Measurements from ENCODE around the gene KRTAP23-1. TPM values are rescaled to one million over a fixed set of nuclear protein-coding genes. Genes with fewer than 3 reads are reported as not detected.

Gene KRTAP23-1, protein sequence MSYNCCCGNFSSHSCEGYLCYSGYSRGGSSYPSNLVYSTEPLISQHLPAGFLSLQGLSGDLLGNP
- not detected in 2 replicates for total RNA-seq (2022)
- not detected for Bru-seq, nascent RNA
- not detected for BruChase-seq, experiment 1, labeled RNA remaining after a 6-hour chase
- BruChase-seq, experiment 2, labeled RNA remaining after a 2-hour chase = not detected
- long read RNA-seq = 0 reads

DNA sequence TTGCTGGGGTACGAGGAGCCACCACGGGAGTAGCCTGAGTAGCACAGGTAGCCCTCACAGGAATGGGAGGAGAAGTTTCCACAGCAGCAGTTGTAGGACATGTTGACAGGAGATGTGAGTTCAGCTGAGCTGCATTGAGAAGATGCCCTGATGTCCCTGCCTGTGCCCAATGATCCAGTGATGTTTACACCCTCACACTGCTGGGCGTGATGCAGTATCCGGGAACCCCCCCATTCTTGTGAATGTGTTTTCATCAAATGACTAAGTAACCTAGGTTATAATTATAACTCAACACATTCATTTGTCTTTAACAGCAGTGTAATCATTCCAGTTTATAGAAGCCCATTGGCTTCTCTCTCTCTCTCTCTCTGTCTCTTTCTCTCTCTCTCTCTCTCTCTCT, at the start of gene KRTAP23-1:
Gene KRTAP23-1, minus strand, starts transcription at position 101 of the 400 bp plus-strand sequence. Its CDS starts 0 bp downstream, at position 101.
- BruUV-seq (replicated peaks) = no TSS peak
- no peaks in the 10 kb centered on the region for H3K27me3 Mint-ChIP-seq (ENCODE audit: unreplicated experiment)
- TF ChIP-seq, protein P1, sequence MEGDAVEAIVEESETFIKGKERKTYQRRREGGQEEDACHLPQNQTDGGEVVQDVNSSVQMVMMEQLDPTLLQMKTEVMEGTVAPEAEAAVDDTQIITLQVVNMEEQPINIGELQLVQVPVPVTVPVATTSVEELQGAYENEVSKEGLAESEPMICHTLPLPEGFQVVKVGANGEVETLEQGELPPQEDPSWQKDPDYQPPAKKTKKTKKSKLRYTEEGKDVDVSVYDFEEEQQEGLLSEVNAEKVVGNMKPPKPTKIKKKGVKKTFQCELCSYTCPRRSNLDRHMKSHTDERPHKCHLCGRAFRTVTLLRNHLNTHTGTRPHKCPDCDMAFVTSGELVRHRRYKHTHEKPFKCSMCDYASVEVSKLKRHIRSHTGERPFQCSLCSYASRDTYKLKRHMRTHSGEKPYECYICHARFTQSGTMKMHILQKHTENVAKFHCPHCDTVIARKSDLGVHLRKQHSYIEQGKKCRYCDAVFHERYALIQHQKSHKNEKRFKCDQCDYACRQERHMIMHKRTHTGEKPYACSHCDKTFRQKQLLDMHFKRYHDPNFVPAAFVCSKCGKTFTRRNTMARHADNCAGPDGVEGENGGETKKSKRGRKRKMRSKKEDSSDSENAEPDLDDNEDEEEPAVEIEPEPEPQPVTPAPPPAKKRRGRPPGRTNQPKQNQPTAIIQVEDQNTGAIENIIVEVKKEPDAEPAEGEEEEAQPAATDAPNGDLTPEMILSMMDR (IDR thresholded peaks at IDR 0.05; ENCODE audit: unreplicated experiment) = no peak
- intact Hi-C loops (cut with micrococcal nuclease; ENCODE audit: unreplicated experiment) = no loop called here
- H3K9me3 Mint-ChIP-seq (ENCODE audit: low read depth, unreplicated experiment) = no peaks in the 10 kb centered on the region
- H3K4me1 Mint-ChIP-seq (ENCODE audit: low read depth, unreplicated experiment) = no peaks in the 10 kb centered on the region
- CTCF ChIA-PET = interaction anchor here (0.6 kb wide), 1 partner anchor 165 kb away, joined by 3 read pairs; no protein-coding TSS in a partner anchor
- no peak within 1 kb of the TSS for H3K4me3 Mint-ChIP-seq (ENCODE audit: low read depth, unreplicated experiment)
- no peaks in the 10 kb centered on the region for H3K36me3 Mint-ChIP-seq (ENCODE audit: insufficient read depth, unreplicated experiment)
- no peak for DNase-seq
- no peak within 1 kb of the TSS for H3K27ac Mint-ChIP-seq (ENCODE audit: unreplicated experiment)

DNA sequence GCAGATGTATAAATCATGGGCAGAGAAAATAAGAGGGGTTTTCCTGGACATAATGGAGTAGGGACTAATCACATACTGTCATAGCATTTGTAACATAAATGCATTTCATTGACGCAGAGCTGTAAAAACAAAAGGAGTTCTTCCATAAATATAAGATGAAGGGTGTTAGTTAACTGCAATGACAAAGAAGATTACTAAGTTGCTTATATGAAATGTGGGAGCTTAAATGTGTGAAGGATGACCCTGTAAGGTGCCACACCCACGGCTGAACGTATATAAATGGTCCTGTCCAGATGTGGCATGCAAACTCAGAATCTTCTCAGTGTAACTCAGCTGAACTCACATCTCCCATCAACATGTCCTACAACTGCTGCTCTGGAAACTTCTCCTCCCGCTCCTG, 47.3 kb upstream of the KRTAP23-1 start, which contains the start of gene KRTAP13-1:
Gene KRTAP13-1, plus strand, starts transcription at position 301 of the 400 bp plus-strand sequence. Its CDS starts 56 bp downstream, at position 357.
- Mint-ChIP-seq H3K4me3 (ENCODE audit: low read depth, unreplicated experiment) (no peak within 1 kb of the TSS), H3K9me3 (ENCODE audit: low read depth, unreplicated experiment) (peaks cover 2% of the 10 kb centered on the region), H3K27ac (ENCODE audit: unreplicated experiment) (no peak within 1 kb of the TSS), H3K36me3 (ENCODE audit: insufficient read depth, unreplicated experiment) (no peaks in the 10 kb centered on the region), H3K27me3 (ENCODE audit: unreplicated experiment) (no peaks in the 10 kb centered on the region), H3K4me1 (ENCODE audit: low read depth, unreplicated experiment) (no peaks in the 10 kb centered on the region)
- TF ChIP-seq, protein P1 (IDR thresholded peaks at IDR 0.05; ENCODE audit: unreplicated experiment) = no peak
- intact Hi-C loops (cut with micrococcal nuclease; ENCODE audit: unreplicated experiment) = no loop called here
- CTCF ChIA-PET = no interaction called here
- DNase-seq = no peak
- BruUV-seq (replicated peaks) = no TSS peak

DNA sequence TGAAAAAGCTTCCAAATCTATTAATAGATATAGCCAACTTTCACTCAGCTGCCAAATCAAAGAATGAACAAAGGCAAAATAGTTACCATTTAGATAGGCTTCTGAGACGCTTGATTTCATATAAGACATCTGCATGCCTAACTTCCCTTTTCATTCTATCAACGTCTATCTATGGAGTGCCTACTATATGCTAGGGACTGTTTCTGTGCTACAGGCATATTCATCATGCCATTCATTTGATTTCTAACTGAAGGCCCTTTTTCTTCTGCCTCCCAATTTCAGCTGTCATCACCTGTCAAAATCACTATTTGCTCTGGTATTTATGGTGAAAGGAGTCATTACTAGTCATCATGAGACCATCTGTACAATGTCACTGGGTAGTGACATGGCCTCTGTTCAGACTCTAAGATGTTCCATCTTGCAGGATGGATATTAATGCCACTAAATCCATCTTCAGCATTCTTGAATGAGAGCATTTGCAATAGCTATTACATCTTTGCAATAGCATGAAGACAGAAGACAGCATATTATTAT, 43.2 kb upstream of the KRTAP23-1 start:
- TF ChIP-seq, protein P1 (IDR thresholded peaks at IDR 0.05; ENCODE audit: unreplicated experiment) = no peak
- no peaks in the 10 kb centered on the region for H3K27me3 Mint-ChIP-seq (ENCODE audit: unreplicated experiment)
- no peak overlapping the region for H3K4me3 Mint-ChIP-seq (ENCODE audit: low read depth, unreplicated experiment)
- no TSS peak for BruUV-seq (replicated peaks)
- CTCF ChIA-PET = no interaction called here
- no peak for DNase-seq
- H3K4me1 Mint-ChIP-seq (ENCODE audit: low read depth, unreplicated experiment) = no peaks in the 10 kb centered on the region
- intact Hi-C loops (cut with micrococcal nuclease; ENCODE audit: unreplicated experiment) = no loop called here
- peaks cover 2% of the 10 kb centered on the region for H3K9me3 Mint-ChIP-seq (ENCODE audit: low read depth, unreplicated experiment)
- H3K27ac Mint-ChIP-seq (ENCODE audit: unreplicated experiment) = no peak overlapping the region
- H3K36me3 Mint-ChIP-seq (ENCODE audit: insufficient read depth, unreplicated experiment) = no peaks in the 10 kb centered on the region

DNA sequence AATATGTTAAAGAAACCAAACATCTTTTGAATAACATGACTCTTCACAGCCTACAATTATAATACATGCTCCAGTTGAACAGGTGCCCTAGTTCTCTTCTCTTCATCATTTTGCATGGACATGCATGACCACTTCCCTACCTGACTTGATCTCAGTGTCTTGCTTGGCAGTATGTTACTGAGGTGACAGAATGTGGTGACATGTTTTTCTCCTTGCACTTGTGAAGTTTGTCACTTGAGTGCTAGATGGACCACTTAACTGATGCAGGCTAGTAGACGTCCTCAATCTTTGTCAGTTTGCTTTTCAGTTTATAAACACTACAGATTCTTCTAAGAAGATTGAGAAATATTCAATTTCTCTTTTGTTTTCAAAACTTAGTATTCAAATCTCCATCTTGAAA, 33.8 kb upstream of the KRTAP23-1 start:
- Mint-ChIP-seq H3K9me3 (ENCODE audit: low read depth, unreplicated experiment) (peaks cover 7% of the 10 kb centered on the region), H3K4me3 (ENCODE audit: low read depth, unreplicated experiment) (no peak overlapping the region), H3K4me1 (ENCODE audit: low read depth, unreplicated experiment) (no peaks in the 10 kb centered on the region), H3K27ac (ENCODE audit: unreplicated experiment) (no peak overlapping the region), H3K27me3 (ENCODE audit: unreplicated experiment) (no peaks in the 10 kb centered on the region), H3K36me3 (ENCODE audit: insufficient read depth, unreplicated experiment) (no peaks in the 10 kb centered on the region)
- TF ChIP-seq, protein P1 (IDR thresholded peaks at IDR 0.05; ENCODE audit: unreplicated experiment) = no peak
- CTCF ChIA-PET = no interaction called here
- BruUV-seq (replicated peaks) = no TSS peak
- intact Hi-C loops (cut with micrococcal nuclease; ENCODE audit: unreplicated experiment) = no loop called here
- DNase-seq = no peak
